HG03139 (cell line): Measurements from ENCODE around the gene SMARCD3.

Experiments used
- ATAC-seq: cut with Tn5 transposase; IDR thresholded peaks from one replicate; pipeline ENCODE4 v1.9.1; 2021; ENCODE audit not compliant: unreplicated experiment

The SMARCD3 gene

GRCh38 chr7:151248346-151249033, at the start of gene SMARCD3:
Gene SMARCD3, minus strand, starts transcription at chr7:151248694. Its CDS starts 132 bp downstream, at chr7:151248562.
- no peak for ATAC-seq

GRCh38 chr7:151296202-151296992, 47.9 kb upstream of the SMARCD3 start:
- no peak for ATAC-seq

GRCh38 chr7:151292850-151293249, 44.4 kb upstream of the SMARCD3 start:
- ATAC-seq: no peak

- no peak for ATAC-seq
Measured at GRCh38 chr7:151291206-151291605, 42.7 kb upstream of the SMARCD3 start.

GRCh38 chr7:151290355-151290760, 41.9 kb upstream of the SMARCD3 start:
- no peak for ATAC-seq

GRCh38 chr7:151289891-151290290, 41.4 kb upstream of the SMARCD3 start:
- no peak for ATAC-seq

- ATAC-seq: no peak
Measured at GRCh38 chr7:151286148-151286547, 37.7 kb upstream of the SMARCD3 start.

GRCh38 chr7:151283302-151283701, 34.8 kb upstream of the SMARCD3 start:
- no peak for ATAC-seq

- ATAC-seq: no peak
Measured at GRCh38 chr7:151282111-151282510, 33.6 kb upstream of the SMARCD3 start.

GRCh38 chr7:151281686-151282085, 33.2 kb upstream of the SMARCD3 start:
- no peak for ATAC-seq

- ATAC-seq: no peak
Measured at GRCh38 chr7:151280388-151281019, 32.0 kb upstream of the SMARCD3 start.

GRCh38 chr7:151279868-151280267, 31.4 kb upstream of the SMARCD3 start:
- no peak for ATAC-seq

- no peak for ATAC-seq
Measured at GRCh38 chr7:151278949-151279348, 30.5 kb upstream of the SMARCD3 start.

- ATAC-seq: no peak
Measured at GRCh38 chr7:151277631-151278030, 29.1 kb upstream of the SMARCD3 start.

GRCh38 chr7:151276666-151277590, 28.4 kb upstream of the SMARCD3 start:
- ATAC-seq: no peak

- no peak for ATAC-seq
Measured at GRCh38 chr7:151275813-151276577, 27.5 kb upstream of the SMARCD3 start.

GRCh38 chr7:151274936-151275812, 26.7 kb upstream of the SMARCD3 start:
- no peak for ATAC-seq

- no peak for ATAC-seq
Measured at GRCh38 chr7:151274396-151274795, 25.9 kb upstream of the SMARCD3 start.
